SH-SY5Y (cell line): ENCODE data around the gene RERE.

Experiments used
- GATA2 ChIP-seq: IDR thresholded peaks from 2 replicates; pipeline ENCODE4 v1.6.1; 2011; ENCODE audit warnings: mild to moderate bottlenecking, low read depth, low read length
- GATA3 ChIP-seq: IDR thresholded peaks from 2 replicates; pipeline ENCODE4 v1.6.1; 2011; ENCODE audit warnings: low read depth, mild to moderate bottlenecking, low read length, moderate library complexity

- no peak for TF ChIP-seq GATA3
- no peak for TF ChIP-seq GATA2
These were observed 221.5 kb downstream of the RERE start for GRCh38 chr1:8595941-8596340.
